Upper lobe of right lung (tissue), 1 donor: Measurements from ENCODE around the gene HCFC1. TPM values are rescaled to one million over a fixed set of nuclear protein-coding genes. Genes with fewer than 3 reads are reported as not detected.

Source experiments
- ATAC-seq: fragments of 200-7000 bp; cut with Tn5 transposase; one replicate; pipeline ENCODE4 v1.9.1; 2020; ENCODE audit warnings: mild to moderate bottlenecking, moderate library complexity
- DNase-seq: peaks from one replicate; pipeline ENCODE4 v3.0.0-alpha.2; 2020
- H3K27ac ChIP-seq: fragments of 200-600 bp; one replicate; pipeline ENCODE4 v1.8.0; 2022
- H3K27me3 ChIP-seq: fragments of 200-600 bp; one replicate; pipeline ENCODE4 v1.8.0; 2022; ENCODE audit warnings: mild to moderate bottlenecking
- H3K36me3 ChIP-seq: fragments of 200-600 bp; one replicate; pipeline ENCODE4 v1.8.0; 2022
- H3K4me1 ChIP-seq: fragments of 200-600 bp; one replicate; pipeline ENCODE4 v1.8.0; 2022
- H3K4me3 ChIP-seq: fragments of 200-600 bp; one replicate; pipeline ENCODE4 v1.8.0; 2022; ENCODE audit warnings: mild to moderate bottlenecking
- H3K9me3 ChIP-seq: fragments of 200-600 bp; one replicate; pipeline ENCODE4 v1.8.0; 2022
- intact Hi-C: fragments of 100-400 bp; cut with DNase I; formaldehyde crosslinking; loops from one replicate; pipeline ENCODE4 v1.11.0; 2022
- total RNA-seq: library from RNA; stranded (reverse); fragmentation: NEBNext Ultra II Directional; extraction: Animal tissue kit (Norgen Biotek cat#: 25700); gene quantifications from one replicate; pipeline ENCODE4 v1.2.1, GENCODE V29; 2021
- TF ChIP-seq, protein P1 (sequence below): fragments of 200-600 bp; IDR thresholded peaks from one replicate; pipeline ENCODE4 v1.8.0; 2022; ENCODE audit warnings: antibody characterized with exemption
- donor health status: DM: no; HTN: yes; CAD: no; lungs with severe emphysema.

Gene HCFC1
- total RNA-seq, 1 donor from 2014 or later: 47.5 TPM

- Histone ChIP-seq H3K36me3 (peaks cover 42% of the 10 kb centered on the region), H3K4me3 (no peak overlapping the region), H3K27me3 (no peaks in the 10 kb centered on the region), H3K4me1 (peaks cover 3% of the 10 kb centered on the region), H3K9me3 (no peaks in the 10 kb centered on the region), H3K27ac (no peak overlapping the region)
- ATAC-seq: no peak
- intact Hi-C loops: loop anchor here (10.0 kb wide), 1 partner anchor 185 kb away; the partner anchor contains the start of gene PLXNB3
- TF ChIP-seq, protein P1, sequence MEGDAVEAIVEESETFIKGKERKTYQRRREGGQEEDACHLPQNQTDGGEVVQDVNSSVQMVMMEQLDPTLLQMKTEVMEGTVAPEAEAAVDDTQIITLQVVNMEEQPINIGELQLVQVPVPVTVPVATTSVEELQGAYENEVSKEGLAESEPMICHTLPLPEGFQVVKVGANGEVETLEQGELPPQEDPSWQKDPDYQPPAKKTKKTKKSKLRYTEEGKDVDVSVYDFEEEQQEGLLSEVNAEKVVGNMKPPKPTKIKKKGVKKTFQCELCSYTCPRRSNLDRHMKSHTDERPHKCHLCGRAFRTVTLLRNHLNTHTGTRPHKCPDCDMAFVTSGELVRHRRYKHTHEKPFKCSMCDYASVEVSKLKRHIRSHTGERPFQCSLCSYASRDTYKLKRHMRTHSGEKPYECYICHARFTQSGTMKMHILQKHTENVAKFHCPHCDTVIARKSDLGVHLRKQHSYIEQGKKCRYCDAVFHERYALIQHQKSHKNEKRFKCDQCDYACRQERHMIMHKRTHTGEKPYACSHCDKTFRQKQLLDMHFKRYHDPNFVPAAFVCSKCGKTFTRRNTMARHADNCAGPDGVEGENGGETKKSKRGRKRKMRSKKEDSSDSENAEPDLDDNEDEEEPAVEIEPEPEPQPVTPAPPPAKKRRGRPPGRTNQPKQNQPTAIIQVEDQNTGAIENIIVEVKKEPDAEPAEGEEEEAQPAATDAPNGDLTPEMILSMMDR: no peak
- DNase-seq: no peak
Measured at GRCh38 chrX:153950127-153950526, 21.5 kb downstream of the HCFC1 start.

DNA sequence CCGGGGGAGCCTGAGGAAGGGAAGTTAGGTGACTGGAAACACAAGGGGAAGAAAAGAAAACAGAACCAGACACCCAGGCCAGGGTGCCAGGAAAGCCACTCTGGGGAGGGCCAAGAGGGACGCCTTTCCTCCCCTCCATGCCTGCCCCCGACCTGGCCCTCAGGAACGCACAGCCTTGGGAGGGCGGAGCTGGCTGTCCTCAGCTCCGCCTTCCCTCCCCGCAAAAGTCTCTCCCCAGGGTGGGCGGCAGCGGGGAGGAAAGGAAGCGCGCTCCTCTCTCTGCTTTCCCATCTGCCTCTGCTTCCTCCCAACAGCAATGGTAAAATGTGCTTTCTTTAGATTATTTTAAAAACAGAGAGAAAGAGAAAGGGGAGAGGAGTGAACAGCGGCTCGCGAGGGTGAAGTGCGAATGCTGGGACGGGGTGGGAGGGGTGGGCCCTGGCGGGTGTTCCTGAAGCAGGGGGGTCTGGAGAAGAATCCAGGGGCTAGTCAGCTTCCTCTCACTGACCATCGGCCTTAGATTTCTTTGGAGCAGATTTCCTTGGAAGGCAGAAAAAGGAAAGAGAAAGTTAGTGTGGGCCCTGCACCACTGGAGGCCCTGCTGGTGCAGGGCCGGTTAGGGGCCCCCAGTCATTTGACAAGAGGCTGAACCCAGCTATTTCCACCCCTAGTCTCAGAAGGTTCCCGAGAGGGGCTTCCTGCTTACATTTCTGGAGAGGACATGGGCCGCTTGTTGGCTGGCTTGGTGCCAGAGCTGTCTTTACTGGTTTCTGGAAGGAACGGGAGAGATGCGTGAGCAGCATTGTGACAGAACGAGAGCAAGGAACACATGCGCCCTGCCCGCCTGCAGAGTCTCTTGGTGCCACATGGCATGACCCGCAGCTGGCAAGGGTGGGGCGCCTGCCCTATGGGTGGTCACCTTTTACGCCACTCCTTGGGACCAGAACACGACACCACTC is 22.5 kb downstream of the HCFC1 start:
- no peaks in the 10 kb centered on the region for H3K9me3 ChIP-seq
- H3K4me1 ChIP-seq: peaks cover 3% of the 10 kb centered on the region
- TF ChIP-seq, protein P1: no peak
- intact Hi-C loops: no loop called here
- H3K36me3 ChIP-seq: peaks cover 42% of the 10 kb centered on the region
- H3K27me3 ChIP-seq: no peaks in the 10 kb centered on the region
- peak overlapping the region; percentile 51 for H3K27ac ChIP-seq
- H3K4me3 ChIP-seq: no peak overlapping the region
- DNase-seq (no peak), ATAC-seq (no peak)

- H3K36me3 ChIP-seq: peaks cover 38% of the 10 kb centered on the region
- H3K4me3 ChIP-seq: no peak overlapping the region
- no peaks in the 10 kb centered on the region for H3K27me3 ChIP-seq
- ATAC-seq (no peak), DNase-seq (no peak)
- peak overlapping the region; percentile 47 for H3K27ac ChIP-seq
- peaks cover 3% of the 10 kb centered on the region for H3K4me1 ChIP-seq
- intact Hi-C loops: no loop called here
- H3K9me3 ChIP-seq: no peaks in the 10 kb centered on the region
- TF ChIP-seq, protein P1: no peak
Measured at GRCh38 chrX:153948002-153948466, 23.6 kb downstream of the HCFC1 start.

DNA sequence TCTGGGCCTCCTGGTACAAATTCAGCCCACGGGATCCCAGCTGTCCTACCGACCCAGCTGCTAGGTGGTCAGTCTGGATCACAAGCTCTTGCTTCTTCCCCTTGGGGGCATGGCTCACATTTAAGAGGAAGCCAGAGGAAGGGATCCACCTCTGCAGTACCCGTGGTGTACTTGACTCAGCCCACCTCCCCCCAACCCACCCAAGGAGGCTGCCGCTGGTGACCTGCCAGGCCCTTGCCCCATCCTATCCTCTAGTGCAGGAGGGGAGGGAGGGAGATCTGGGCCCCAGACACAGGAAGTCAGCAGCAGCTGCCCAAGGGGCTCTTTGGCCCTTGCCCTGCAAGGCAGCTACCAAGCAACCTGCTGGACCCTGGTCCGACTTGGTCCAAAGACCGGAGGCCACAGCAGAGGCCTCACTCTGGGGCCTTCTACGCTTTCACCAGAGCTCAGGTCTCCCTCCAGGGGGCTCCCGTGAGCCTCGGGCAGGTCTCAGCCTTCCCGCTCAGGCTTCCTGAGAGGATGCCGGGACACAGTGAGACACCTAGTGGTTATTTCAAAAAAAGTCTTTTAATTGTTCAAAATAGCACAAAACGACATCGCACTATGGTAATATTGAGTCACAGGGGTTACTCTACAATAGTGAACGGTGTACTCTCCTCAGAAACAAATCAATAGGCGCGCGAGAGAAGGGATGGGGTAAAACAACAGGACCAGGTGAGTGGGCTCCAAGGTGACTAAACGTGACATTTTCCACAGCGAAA is 24.4 kb downstream of the HCFC1 start:
- intact Hi-C loops: no loop called here
- TF ChIP-seq, protein P1: peak; percentile 75
- Histone ChIP-seq H3K4me1 (peaks cover 3% of the 10 kb centered on the region), H3K9me3 (no peaks in the 10 kb centered on the region), H3K36me3 (peaks cover 29% of the 10 kb centered on the region), H3K4me3 (no peak overlapping the region), H3K27ac (peak overlapping the region; percentile 47), H3K27me3 (no peaks in the 10 kb centered on the region)
- ATAC-seq (peak; percentile 90), DNase-seq (peak; percentile 85)

GRCh38 chrX:153945956-153946943 is 25.4 kb downstream of the HCFC1 start:
- no peak for ATAC-seq
- Histone ChIP-seq H3K4me3 (no peak overlapping the region), H3K36me3 (peaks cover 20% of the 10 kb centered on the region), H3K9me3 (no peaks in the 10 kb centered on the region), H3K27ac (no peak overlapping the region), H3K27me3 (no peaks in the 10 kb centered on the region), H3K4me1 (peaks cover 3% of the 10 kb centered on the region)
- no peak for DNase-seq
- intact Hi-C loops: no loop called here
- TF ChIP-seq, protein P1: no peak
